Neutrophil (primary cell): Measurements from ENCODE around the gene PADI1.

Experiments
- H3K27ac ChIP-seq: fragments of 200-600 bp; sonication (generic); 2 replicates; pipeline ENCODE4 v1.5.1; 2016; ENCODE audit warnings: mild to moderate bottlenecking, moderate library complexity
- H3K27me3 ChIP-seq: fragments of 200-600 bp; sonication (generic); 2 replicates; pipeline ENCODE4 v1.6.0; 2016; ENCODE audit warnings: mild to moderate bottlenecking
- H3K36me3 ChIP-seq: fragments of 200-600 bp; sonication (generic); 2 replicates; pipeline ENCODE4 v1.5.1; 2017
- H3K4me1 ChIP-seq, 2 experiments: fragments of 200-600 bp in 1 of 2; sonication (generic) in 1 of 2; 1 replicate in 1 of 2; 2 replicates in 1 of 2; pipeline versions ENCODE4 v1.5.1 to v1.6.1; 2013 to 2016; ENCODE audit warnings: low read depth in 1 of 2, low read length in 1 of 2, mild to moderate bottlenecking in 1 of 2, moderate library complexity in 1 of 2; ENCODE audit not compliant: control insufficient read depth in 1 of 2, insufficient read depth in 1 of 2
- H3K4me3 ChIP-seq, 2 experiments: fragments of 200-600 bp in 1 of 2; sonication (generic) in 1 of 2; 1 replicate in 1 of 2; 2 replicates in 1 of 2; pipeline ENCODE4 v1.5.1; 2013 to 2016; ENCODE audit warnings: low read depth in 1 of 2, low read length in 1 of 2, mild to moderate bottlenecking in 1 of 2, moderate library complexity in 1 of 2
- H3K9me3 ChIP-seq: fragments of 200-600 bp; sonication (generic); 2 replicates; pipeline ENCODE4 v1.5.1; 2016
- CTCF ChIP-seq: fragments of 200-600 bp; sonication (generic); IDR thresholded peaks from 2 replicates; pipeline ENCODE4 v1.5.1; 2016; ENCODE audit warnings: antibody characterized with exemption

The PADI1 gene

GRCh38 chr1:17216078-17216477 lies 11.2 kb downstream of the PADI1 start:
- H3K36me3 ChIP-seq = no peaks in the 10 kb centered on the region

GRCh38 chr1:17217607-17218006 lies 12.7 kb downstream of the PADI1 start:
- peaks cover 5% of the 10 kb centered on the region in 2 experiments for H3K4me1 ChIP-seq
- H3K9me3 ChIP-seq = no peaks in the 10 kb centered on the region
- H3K4me3 ChIP-seq = no peak overlapping the region
- H3K27ac ChIP-seq = no peak overlapping the region
- no peaks in the 10 kb centered on the region for H3K36me3 ChIP-seq
- peaks cover 26% of the 10 kb centered on the region for H3K27me3 ChIP-seq
- no peak for TF ChIP-seq CTCF

More at GRCh38 chr1:17216078-17216477, 11.2 kb downstream of the PADI1 start:
- Histone ChIP-seq H3K9me3 (no peaks in the 10 kb centered on the region), H3K4me3 (no peak overlapping the region), H3K27me3 (peaks cover 35% of the 10 kb centered on the region), H3K4me1 (peaks cover 12 to 13% of the 10 kb centered on the region in 2 experiments), H3K27ac (no peak overlapping the region)
- no peak for TF ChIP-seq CTCF

GRCh38 chr1:17218939-17219338 lies 14.0 kb downstream of the PADI1 start:
- no peak for TF ChIP-seq CTCF
- Histone ChIP-seq H3K4me1 (no peaks in the 10 kb centered on the region), H3K27me3 (peaks cover 13% of the 10 kb centered on the region), H3K36me3 (no peaks in the 10 kb centered on the region), H3K27ac (no peak overlapping the region), H3K9me3 (no peaks in the 10 kb centered on the region), H3K4me3 (no peak overlapping the region)

GRCh38 chr1:17220287-17220686 lies 15.4 kb downstream of the PADI1 start:
- Histone ChIP-seq H3K4me3 (no peak overlapping the region), H3K4me1 (no peaks in the 10 kb centered on the region), H3K36me3 (no peaks in the 10 kb centered on the region), H3K27me3 (peaks cover 10% of the 10 kb centered on the region), H3K9me3 (no peaks in the 10 kb centered on the region), H3K27ac (no peak overlapping the region)
- TF ChIP-seq CTCF = no peak

GRCh38 chr1:17222557-17222956 lies 17.6 kb downstream of the PADI1 start:
- Histone ChIP-seq H3K9me3 (no peaks in the 10 kb centered on the region), H3K4me3 (no peak overlapping the region), H3K36me3 (no peaks in the 10 kb centered on the region), H3K4me1 (no peaks in the 10 kb centered on the region), H3K27ac (no peak overlapping the region), H3K27me3 (peaks cover 10% of the 10 kb centered on the region)
- no peak for TF ChIP-seq CTCF

GRCh38 chr1:17224434-17224833 lies 19.5 kb downstream of the PADI1 start:
- H3K4me1 ChIP-seq = no peaks in the 10 kb centered on the region
- H3K36me3 ChIP-seq = no peaks in the 10 kb centered on the region
- H3K4me3 ChIP-seq = no peak overlapping the region
- H3K27me3 ChIP-seq = peaks cover under 1% of the 10 kb centered on the region
- H3K9me3 ChIP-seq = no peaks in the 10 kb centered on the region
- no peak for TF ChIP-seq CTCF
- H3K27ac ChIP-seq = no peak overlapping the region
